Tibial nerve (tissue), 4 donors: ENCODE measurements around the gene LPCAT4. TPM values are rescaled to one million over a fixed set of nuclear protein-coding genes. Genes with fewer than 3 reads are reported as not detected.
A peak's percentile ranks its signal among the peaks of the same experiment; 100 is the strongest.

ENCODE experiments used
- DNase-seq, 2 donors: peaks; one replicate each; pipeline ENCODE4 v3.0.0-alpha.2; 2019; ENCODE audit warnings: low spot score in 2 of 2
- H3K27ac ChIP-seq, 4 donors: fragments of 200-600 bp; sonication (generic) in 3 of 4; one replicate each; pipeline ENCODE4 v1.5.1; 2017 to 2019; ENCODE audit warnings: mild to moderate bottlenecking in 1 of 4
- H3K27me3 ChIP-seq, 2 donors: fragments of 200-600 bp; sonication (generic) in 1 of 2; one replicate each; pipeline versions ENCODE4 v1.5.1 to v1.6.0; 2017 to 2019
- H3K36me3 ChIP-seq, 3 donors: fragments of 200-600 bp; sonication (generic); one replicate each; pipeline ENCODE4 v1.5.1; 2018 to 2019
- H3K4me1 ChIP-seq, 4 donors: fragments of 200-600 bp; sonication (generic) in 3 of 4; one replicate each; pipeline ENCODE4 v1.5.1; 2017 to 2019
- H3K4me3 ChIP-seq, 4 donors: fragments of 200-600 bp; sonication (generic) in 3 of 4; one replicate each; pipeline ENCODE4 v1.5.1; 2017 to 2019; ENCODE audit warnings: mild to moderate bottlenecking in 1 of 4, moderate library complexity in 1 of 4
- H3K9me3 ChIP-seq, 4 donors: fragments of 200-600 bp; sonication (generic) in 3 of 4; one replicate each; pipeline ENCODE4 v1.5.1; 2017 to 2019
- EP300 ChIP-seq, 2 donors: sonication (generic); formaldehyde crosslinking; IDR thresholded peaks; one replicate each; pipeline ENCODE4 v1.6.1; 2017; ENCODE audit warnings: antibody characterized with exemption in 2 of 2, mild to moderate bottlenecking in 1 of 2
- POLR2A ChIP-seq, 2 donors: fragments of 450-650 bp; IDR thresholded peaks; one replicate each; pipeline ENCODE4 v1.6.1; 2017; ENCODE audit warnings: antibody characterized with exemption in 2 of 2, mild to moderate bottlenecking in 2 of 2, moderate library complexity in 2 of 2
- WGBS, 2 donors: methylation state at CpG; one replicate each; pipeline ENCODE4 v1.1.5; 2018; 5-methylcytosine and 5-hydroxymethylcytosine counted together
- total RNA-seq, 4 donors: library from RNA; depleted of rRNA; stranded (reverse); fragments of >200 nt; gene quantifications; one replicate each; pipeline ENCODE4 v1.1.0, GENCODE V29; 2016
- TF ChIP-seq, protein P1 (sequence below), 5 experiments: fragments of 200-600 bp in 3 of 5; fragments of 450-650 bp in 2 of 5; sonication (generic) in 3 of 5; IDR thresholded peaks; one replicate each; pipeline ENCODE4 v1.5.1; 2016 to 2019; ENCODE audit warnings: antibody characterized with exemption in 5 of 5, mild to moderate bottlenecking in 3 of 5, moderate library complexity in 2 of 5

Gene LPCAT4
- total RNA-seq, 4 donors from 2014 or later, result 14.0 to 38.8 (median 31.9) TPM

DNA sequence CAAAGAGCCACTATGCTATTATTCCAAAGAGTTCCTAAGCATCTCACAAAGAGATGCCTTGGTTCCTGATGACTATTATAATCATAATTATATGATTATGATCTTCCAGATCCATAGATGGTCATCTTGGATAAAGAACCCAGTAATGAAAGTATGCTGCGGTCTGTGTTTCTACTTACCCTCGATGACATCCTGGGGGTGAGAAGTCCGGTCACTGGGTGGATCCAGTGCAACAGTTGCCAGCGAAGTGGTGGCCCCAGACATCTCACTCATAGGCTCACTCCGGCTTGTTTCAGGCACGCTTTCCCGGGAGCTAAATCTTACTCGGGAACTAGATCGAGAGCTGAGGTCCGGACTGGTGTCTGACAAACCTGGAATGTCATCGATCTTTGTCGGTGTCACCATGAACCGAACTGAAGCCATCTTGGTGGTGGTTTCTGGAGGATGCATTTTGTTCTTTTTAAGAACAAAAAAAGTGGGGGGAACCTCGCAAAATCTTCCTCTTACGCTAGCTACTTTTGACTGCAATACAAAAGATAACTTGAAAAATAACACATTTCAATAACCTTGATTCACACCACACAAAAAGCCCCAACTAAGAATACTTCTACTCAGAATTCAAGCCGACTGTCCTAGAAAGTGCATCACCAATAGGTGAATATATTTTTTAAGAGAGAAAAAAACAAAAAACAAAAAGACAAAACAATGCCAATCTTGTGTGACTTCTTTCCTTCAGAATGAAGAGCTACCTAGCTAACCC, 30.6 kb downstream of the LPCAT4 start:
- 81 to 83% methylated on average over 16 of the region's 16 CpGs for WGBS, 2 donors
- TF ChIP-seq POLR2A (IDR thresholded peaks at IDR 0.05) (no peak), EP300 (IDR thresholded peaks at IDR 0.05) (no peak)
- TF ChIP-seq, protein P1, sequence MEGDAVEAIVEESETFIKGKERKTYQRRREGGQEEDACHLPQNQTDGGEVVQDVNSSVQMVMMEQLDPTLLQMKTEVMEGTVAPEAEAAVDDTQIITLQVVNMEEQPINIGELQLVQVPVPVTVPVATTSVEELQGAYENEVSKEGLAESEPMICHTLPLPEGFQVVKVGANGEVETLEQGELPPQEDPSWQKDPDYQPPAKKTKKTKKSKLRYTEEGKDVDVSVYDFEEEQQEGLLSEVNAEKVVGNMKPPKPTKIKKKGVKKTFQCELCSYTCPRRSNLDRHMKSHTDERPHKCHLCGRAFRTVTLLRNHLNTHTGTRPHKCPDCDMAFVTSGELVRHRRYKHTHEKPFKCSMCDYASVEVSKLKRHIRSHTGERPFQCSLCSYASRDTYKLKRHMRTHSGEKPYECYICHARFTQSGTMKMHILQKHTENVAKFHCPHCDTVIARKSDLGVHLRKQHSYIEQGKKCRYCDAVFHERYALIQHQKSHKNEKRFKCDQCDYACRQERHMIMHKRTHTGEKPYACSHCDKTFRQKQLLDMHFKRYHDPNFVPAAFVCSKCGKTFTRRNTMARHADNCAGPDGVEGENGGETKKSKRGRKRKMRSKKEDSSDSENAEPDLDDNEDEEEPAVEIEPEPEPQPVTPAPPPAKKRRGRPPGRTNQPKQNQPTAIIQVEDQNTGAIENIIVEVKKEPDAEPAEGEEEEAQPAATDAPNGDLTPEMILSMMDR (IDR thresholded peaks at IDR 0.05), result no peak
- H3K4me1 ChIP-seq, result peaks cover 0 to 54% (median 14%) of the 10 kb centered on the region in 4 donors
- H3K27ac ChIP-seq, result peak overlapping the region in 2 of 4 donors; percentile 94 to 95
- H3K36me3 ChIP-seq, result peaks cover 0 to 17% (median 0%) of the 10 kb centered on the region in 3 donors
- H3K27me3 ChIP-seq, result no peaks in the 10 kb centered on the region
- no peaks in the 10 kb centered on the region for H3K9me3 ChIP-seq
- DNase-seq, result no peak
- H3K4me3 ChIP-seq, result peak overlapping the region; percentile 61 to 97 (median 75)

DNA sequence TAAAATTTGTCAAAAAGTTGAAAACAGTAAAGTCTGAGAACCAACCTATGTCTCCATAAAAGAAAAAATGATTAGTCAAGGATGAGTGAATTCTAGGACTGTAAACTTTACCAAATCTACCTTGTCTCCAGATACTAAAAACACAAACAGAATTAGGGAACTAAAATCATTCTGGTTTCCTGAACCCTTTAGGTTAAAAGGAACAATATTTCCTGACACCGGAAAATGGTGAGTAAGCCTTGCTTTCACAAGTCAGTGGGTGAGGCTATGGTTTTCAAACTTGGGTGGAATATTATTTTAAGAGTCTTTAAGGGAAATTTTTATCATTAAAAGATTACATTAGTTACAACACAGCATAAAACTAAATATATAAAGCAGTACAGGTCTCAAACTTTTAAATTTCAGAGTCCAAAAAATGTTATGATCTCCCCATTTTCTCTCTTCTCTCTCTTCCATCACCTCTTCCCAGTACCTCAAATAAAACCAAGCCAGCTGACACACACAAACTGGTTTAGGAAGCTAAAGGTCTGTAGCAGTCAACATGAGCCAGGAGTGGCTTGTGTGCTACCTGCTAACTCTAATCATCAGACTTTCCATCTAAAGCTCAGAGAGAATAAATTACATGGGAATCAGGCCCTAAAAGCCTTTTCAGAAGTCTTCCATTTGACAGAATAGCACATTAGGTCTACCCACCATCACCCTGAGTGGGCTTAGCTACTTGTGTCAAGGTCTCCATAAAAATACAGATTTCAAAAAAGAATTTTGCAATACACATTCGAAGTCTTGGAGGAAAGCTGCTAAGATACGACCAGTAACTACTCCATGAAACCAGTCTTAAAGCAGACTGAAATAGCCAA, 31.6 kb downstream of the LPCAT4 start:
- peak overlapping the region in 2 of 4 donors; percentile 85 to 97 for H3K4me3 ChIP-seq
- TF ChIP-seq POLR2A (IDR thresholded peaks at IDR 0.05) (no peak), EP300 (IDR thresholded peaks at IDR 0.05) (peak in 1 of 2 donors; percentile 40)
- DNase-seq, result no peak
- WGBS, 2 donors, result 80 to 82% methylated on average over 3 of the region's 3 CpGs
- H3K36me3 ChIP-seq, result peaks cover 0 to 7% (median 0%) of the 10 kb centered on the region in 3 donors
- peaks cover 0 to 44% (median 13%) of the 10 kb centered on the region in 4 donors for H3K4me1 ChIP-seq
- H3K27me3 ChIP-seq, result no peaks in the 10 kb centered on the region
- H3K9me3 ChIP-seq, result no peaks in the 10 kb centered on the region
- peak overlapping the region in 3 of 4 donors; percentile 30 to 95 (median 94) for H3K27ac ChIP-seq

DNA sequence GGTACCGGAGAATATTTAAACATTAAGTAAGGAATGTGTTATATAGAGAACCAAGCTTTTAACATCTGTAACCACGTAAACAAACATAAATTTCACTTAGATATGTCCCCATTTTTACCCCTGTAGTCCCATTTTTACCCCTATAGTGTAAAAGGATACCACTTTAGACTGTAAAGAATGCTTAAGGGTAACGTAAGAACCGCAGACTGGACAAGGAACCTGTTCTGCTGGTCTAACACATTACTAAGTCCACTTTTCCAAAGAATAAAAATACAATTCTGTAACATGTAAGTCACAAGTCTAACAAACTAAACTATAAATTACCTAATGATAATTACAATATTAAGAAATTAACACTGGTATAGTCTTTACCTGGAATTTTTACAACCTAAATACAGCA, 32.3 kb downstream of the LPCAT4 start:
- Histone ChIP-seq H3K4me1 (peaks cover 0 to 38% (median 13%) of the 10 kb centered on the region in 4 donors), H3K4me3 (peak overlapping the region in 1 of 4 donors; percentile 3), H3K27ac (peak overlapping the region in 3 of 4 donors; percentile 30 to 95 (median 94)), H3K27me3 (no peaks in the 10 kb centered on the region), H3K36me3 (no peaks in the 10 kb centered on the region), H3K9me3 (no peaks in the 10 kb centered on the region)
- WGBS, 2 donors, result 72 to 77% methylated on average over 4 of the region's 4 CpGs
- TF ChIP-seq, protein P1 (IDR thresholded peaks at IDR 0.05), result no peak
- DNase-seq, result no peak

DNA sequence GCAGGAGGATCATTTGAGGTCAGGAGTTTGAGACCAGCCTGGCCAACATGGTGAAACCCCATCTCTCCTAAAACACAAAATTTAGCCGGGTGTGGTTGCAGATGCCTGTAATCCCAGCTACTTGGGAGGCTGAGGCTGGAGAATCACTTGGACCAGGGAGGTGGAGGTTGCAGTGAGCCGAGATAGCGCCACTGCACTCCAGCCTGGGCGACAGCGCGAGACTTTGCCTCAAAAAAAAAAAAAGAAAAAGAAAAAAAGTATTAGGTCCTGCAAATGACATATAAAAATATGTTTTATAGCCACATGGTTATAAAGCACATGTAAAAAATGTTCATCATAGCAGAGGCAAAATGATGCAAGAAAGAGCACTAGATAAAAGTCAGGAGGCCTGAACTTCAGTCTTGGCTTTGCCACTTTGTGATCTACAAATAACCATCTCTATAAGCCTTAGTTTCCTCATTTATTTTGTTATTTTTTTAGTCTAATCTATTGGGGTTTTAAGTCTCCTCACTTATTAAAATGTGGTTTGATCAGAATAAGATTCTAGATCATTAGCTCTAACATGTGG, 34.4 kb downstream of the LPCAT4 start:
- Histone ChIP-seq H3K27ac (no peak overlapping the region), H3K9me3 (no peaks in the 10 kb centered on the region), H3K27me3 (no peaks in the 10 kb centered on the region), H3K4me1 (peaks cover 0 to 34% (median 11%) of the 10 kb centered on the region in 4 donors), H3K36me3 (no peaks in the 10 kb centered on the region), H3K4me3 (no peak overlapping the region)
- TF ChIP-seq POLR2A (IDR thresholded peaks at IDR 0.05) (no peak), EP300 (IDR thresholded peaks at IDR 0.05) (no peak)
- TF ChIP-seq, protein P1 (IDR thresholded peaks at IDR 0.05), result no peak
- no peak for DNase-seq
- 95% methylated on average over 6 of the region's 6 CpGs for WGBS, 2 donors

DNA sequence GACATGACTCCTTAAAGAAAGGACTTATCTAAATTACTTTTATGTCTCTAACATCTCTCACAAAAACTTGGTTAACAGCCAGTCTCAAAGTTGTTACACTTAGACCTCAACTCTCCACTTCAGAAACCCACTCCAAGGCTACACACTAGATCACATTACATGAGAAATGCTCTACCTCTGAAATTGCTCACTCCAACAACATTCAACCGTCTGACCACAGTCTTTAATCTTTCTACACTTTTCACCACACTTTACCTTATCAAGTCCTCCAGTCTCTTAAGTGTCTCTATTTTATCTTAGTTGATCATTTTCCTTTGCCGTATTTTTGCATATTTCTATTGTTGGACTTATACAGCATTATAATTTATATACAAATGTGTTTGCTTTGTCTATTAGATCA, 35.2 kb downstream of the LPCAT4 start:
- Histone ChIP-seq H3K4me1 (peaks cover 0 to 30% (median 11%) of the 10 kb centered on the region in 4 donors), H3K27ac (no peak overlapping the region), H3K4me3 (no peak overlapping the region), H3K27me3 (no peaks in the 10 kb centered on the region), H3K9me3 (no peaks in the 10 kb centered on the region), H3K36me3 (no peaks in the 10 kb centered on the region)
- no peak for TF ChIP-seq EP300 (IDR thresholded peaks at IDR 0.05)
- TF ChIP-seq, protein P1 (IDR thresholded peaks at IDR 0.05), result no peak
- no peak for TF ChIP-seq POLR2A (IDR thresholded peaks at IDR 0.05)
- WGBS, 2 donors, result 80 to 83% methylated on average over 2 of the region's 2 CpGs
- DNase-seq, result no peak
